GM23338 (cell line): ENCODE measurements around the gene AP1S2. TPM values are rescaled to one million over a fixed set of nuclear protein-coding genes. Genes with fewer than 3 reads are reported as not detected.
"Not testable (repeated sequence)": the region's sequence is repeated elsewhere in the genome, so short reads cannot be mapped to it uniquely, and the experiment has no call there.

Experiments used
- ATAC-seq: fragments of 200-7000 bp; cut with Tn5 transposase; 3 replicates; pipeline ENCODE4 v1.9.1; 2020
- DNase-seq: peaks from one replicate; pipeline ENCODE4 v3.0.0-alpha.2; 2015; ENCODE audit warnings: low spot score
- H2AFZ ChIP-seq: fragments of 200-600 bp; sonication (generic); 2 replicates; pipeline ENCODE4 v1.8.0; 2016; ENCODE audit warnings: antibody characterized with exemption, mild to moderate bottlenecking, moderate library complexity
- H3F3A ChIP-seq: fragments of 200-600 bp; sonication (generic); replicated peaks from 2 replicates; pipeline ENCODE4 v1.8.0; 2017; ENCODE audit warnings: antibody characterized with exemption, mixed run types, low read depth
- H3K27ac ChIP-seq: fragments of 200-600 bp; sonication (generic); 2 replicates; pipeline ENCODE4 v1.6.1; 2016; ENCODE audit warnings: low read depth
- H3K27me3 ChIP-seq: fragments of 200-600 bp; sonication (generic); 2 replicates; pipeline ENCODE4 v1.8.0; 2016; ENCODE audit warnings: mild to moderate bottlenecking, mixed run types, moderate library complexity; ENCODE audit not compliant: insufficient read depth
- H3K36me3 ChIP-seq: fragments of 200-600 bp; sonication (generic); 2 replicates; pipeline ENCODE4 v1.8.0; 2016; ENCODE audit warnings: mild to moderate bottlenecking; ENCODE audit not compliant: insufficient read depth
- H3K4me1 ChIP-seq: fragments of 200-600 bp; sonication (generic); 2 replicates; pipeline ENCODE4 v1.8.0; 2016; ENCODE audit warnings: mild to moderate bottlenecking, moderate library complexity; ENCODE audit not compliant: insufficient read depth
- H3K4me2 ChIP-seq: fragments of 200-600 bp; sonication (generic); 2 replicates; pipeline ENCODE4 v1.7.1; 2017; ENCODE audit warnings: mixed run types
- H3K4me3 ChIP-seq: fragments of 200-600 bp; sonication (generic); 2 replicates; pipeline ENCODE4 v1.6.1; 2016; ENCODE audit warnings: mixed run types
- H3K79me2 ChIP-seq: fragments of 200-600 bp; sonication (generic); replicated peaks from 2 replicates; pipeline ENCODE4 v1.8.0; 2017; ENCODE audit warnings: mild to moderate bottlenecking; ENCODE audit not compliant: insufficient read depth
- H3K9me2 ChIP-seq: fragments of 200-600 bp; sonication (generic); 2 replicates; pipeline ENCODE4 v1.8.0; 2017; ENCODE audit not compliant: insufficient read depth
- H4K20me1 ChIP-seq: fragments of 200-600 bp; sonication (generic); replicated peaks from 2 replicates; pipeline ENCODE4 v1.8.0; 2017; ENCODE audit warnings: mild to moderate bottlenecking; ENCODE audit not compliant: insufficient read depth
- H3K27ac Mint-ChIP-seq: 2 replicates; pipeline ENCODE4 v1.8.0; 2020; ENCODE audit warnings: inconsistent platforms, mild to moderate bottlenecking, moderate library complexity, mixed read lengths
- H3K27me3 Mint-ChIP-seq: 3 replicates; pipeline ENCODE4 v1.8.0; 2022; ENCODE audit warnings: low read depth, mild to moderate bottlenecking, moderate library complexity, mixed read lengths, inconsistent platforms; ENCODE audit not compliant: insufficient read depth, poor library complexity
- H3K36me3 Mint-ChIP-seq: 3 replicates; pipeline ENCODE4 v1.8.0; 2021; ENCODE audit warnings: low read depth, mild to moderate bottlenecking, inconsistent platforms, moderate library complexity, mixed read lengths
- H3K4me1 Mint-ChIP-seq: 3 replicates; pipeline ENCODE4 v1.8.0; 2020; ENCODE audit warnings: mild to moderate bottlenecking, inconsistent platforms, mixed read lengths
- H3K4me3 Mint-ChIP-seq: 3 replicates; pipeline ENCODE4 v1.8.0; 2021; ENCODE audit warnings: moderate library complexity, mild to moderate bottlenecking, inconsistent platforms, mixed read lengths
- H3K9me3 Mint-ChIP-seq: 3 replicates; pipeline ENCODE4 v1.8.0; 2020; ENCODE audit warnings: moderate library complexity, mild to moderate bottlenecking, inconsistent platforms, mixed read lengths
- EZH2 ChIP-seq: fragments of 200-600 bp; sonication (generic); IDR thresholded peaks from one replicate; pipeline ENCODE4 v1.8.0; 2017; ENCODE audit warnings: antibody characterized with exemption, mild to moderate bottlenecking, low read depth; ENCODE audit not compliant: unreplicated experiment
- EZH2phosphoT487 ChIP-seq: fragments of 200-600 bp; sonication (generic); IDR thresholded peaks from one replicate; pipeline ENCODE4 v1.8.1; 2018; ENCODE audit warnings: antibody characterized with exemption; ENCODE audit not compliant: unreplicated experiment
- JUNB ChIP-seq: IDR thresholded peaks from one replicate; pipeline ENCODE4 v1.6.1; 2016; ENCODE audit warnings: antibody characterized with exemption; ENCODE audit not compliant: unreplicated experiment
- NANOG ChIP-seq: IDR thresholded peaks from 2 replicates; pipeline ENCODE4 v1.6.1; 2016; ENCODE audit warnings: antibody characterized with exemption, borderline replicate concordance
- POLR2AphosphoS5 ChIP-seq: IDR thresholded peaks from 2 replicates; pipeline ENCODE4 v1.6.1; 2016; ENCODE audit warnings: antibody characterized with exemption, low read depth
- STAT1 ChIP-seq: IDR thresholded peaks from one replicate; pipeline ENCODE4 v1.6.1; 2016; ENCODE audit warnings: antibody characterized with exemption; ENCODE audit not compliant: unreplicated experiment
- ZNF114 ChIP-seq: fragments of 250-450 bp; sonication (Bioruptor Pico); IDR thresholded peaks from 2 replicates; pipeline ENCODE4 v1.5.0; 2020; ENCODE audit warnings: mild to moderate bottlenecking, moderate library complexity
- ZNF331 ChIP-seq: fragments of 250-450 bp; sonication (Bioruptor Pico); IDR thresholded peaks from 2 replicates; pipeline ENCODE4 v1.5.0; 2020; ENCODE audit warnings: low read depth, mild to moderate bottlenecking, moderate library complexity
- polyA plus RNA-seq: library from polyadenylated mRNA; unstranded; fragments of >200 nt; fragmentation: Nextera tagmentation; extraction: Ambion mirVana; gene quantifications from 2 replicates; pipeline ENCODE4 v1.2.1, GENCODE V29; 2016
- total RNA-seq: library from RNA; depleted of rRNA; stranded (reverse); fragments of >200 nt; shearing (Covaris generic); gene quantifications from 2 replicates; pipeline ENCODE4 v1.2.3, GENCODE V29; 2014
- TF ChIP-seq, protein P1 (sequence below): IDR thresholded peaks from one replicate; pipeline ENCODE4 v1.6.1; 2018; ENCODE audit warnings: antibody characterized with exemption; ENCODE audit not compliant: unreplicated experiment
- TF ChIP-seq, protein P2 (sequence below), 2 experiments: fragments of 200-600 bp in 1 of 2; sonication (generic) in 1 of 2; conservative IDR thresholded peaks; 2 replicates each; pipeline versions ENCODE4 v1.5.1 to v1.6.1; 2016 to 2017; ENCODE audit warnings: antibody characterized with exemption in 2 of 2, low read depth in 2 of 2, mild to moderate bottlenecking in 2 of 2, moderate library complexity in 1 of 2

The AP1S2 gene
- total and polyA plus RNA-seq, 2 experiments from 2014 or later: 160 to 251 TPM

DNA sequence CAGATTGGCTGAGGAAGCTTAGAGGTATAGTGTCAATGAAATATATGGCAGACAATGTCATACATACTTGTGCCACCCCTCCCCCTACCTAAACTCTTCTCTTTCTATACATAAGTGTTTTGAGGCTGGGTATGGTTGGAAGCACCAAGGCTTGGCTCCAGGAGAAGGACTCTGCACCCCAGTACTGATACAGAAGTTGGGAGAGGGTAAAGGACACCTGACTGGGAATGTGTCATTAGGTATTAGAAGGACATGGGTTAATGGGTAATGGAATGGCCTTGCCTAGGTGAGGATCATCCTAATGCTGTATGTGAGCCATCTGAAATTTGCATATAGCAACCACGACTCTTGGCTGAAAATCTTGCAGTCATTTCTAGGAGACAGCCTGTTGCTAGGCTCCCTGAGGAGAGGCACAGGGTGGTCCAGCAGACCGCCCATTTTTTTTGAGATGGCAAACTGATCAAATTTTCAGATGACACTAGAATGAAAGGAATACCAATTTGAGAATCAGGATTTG is 26.8 kb upstream of the AP1S2 start:
- no peaks in the 10 kb centered on the region for H3F3A ChIP-seq
- no peak overlapping the region for H3K4me2 ChIP-seq
- TF ChIP-seq, protein P1, sequence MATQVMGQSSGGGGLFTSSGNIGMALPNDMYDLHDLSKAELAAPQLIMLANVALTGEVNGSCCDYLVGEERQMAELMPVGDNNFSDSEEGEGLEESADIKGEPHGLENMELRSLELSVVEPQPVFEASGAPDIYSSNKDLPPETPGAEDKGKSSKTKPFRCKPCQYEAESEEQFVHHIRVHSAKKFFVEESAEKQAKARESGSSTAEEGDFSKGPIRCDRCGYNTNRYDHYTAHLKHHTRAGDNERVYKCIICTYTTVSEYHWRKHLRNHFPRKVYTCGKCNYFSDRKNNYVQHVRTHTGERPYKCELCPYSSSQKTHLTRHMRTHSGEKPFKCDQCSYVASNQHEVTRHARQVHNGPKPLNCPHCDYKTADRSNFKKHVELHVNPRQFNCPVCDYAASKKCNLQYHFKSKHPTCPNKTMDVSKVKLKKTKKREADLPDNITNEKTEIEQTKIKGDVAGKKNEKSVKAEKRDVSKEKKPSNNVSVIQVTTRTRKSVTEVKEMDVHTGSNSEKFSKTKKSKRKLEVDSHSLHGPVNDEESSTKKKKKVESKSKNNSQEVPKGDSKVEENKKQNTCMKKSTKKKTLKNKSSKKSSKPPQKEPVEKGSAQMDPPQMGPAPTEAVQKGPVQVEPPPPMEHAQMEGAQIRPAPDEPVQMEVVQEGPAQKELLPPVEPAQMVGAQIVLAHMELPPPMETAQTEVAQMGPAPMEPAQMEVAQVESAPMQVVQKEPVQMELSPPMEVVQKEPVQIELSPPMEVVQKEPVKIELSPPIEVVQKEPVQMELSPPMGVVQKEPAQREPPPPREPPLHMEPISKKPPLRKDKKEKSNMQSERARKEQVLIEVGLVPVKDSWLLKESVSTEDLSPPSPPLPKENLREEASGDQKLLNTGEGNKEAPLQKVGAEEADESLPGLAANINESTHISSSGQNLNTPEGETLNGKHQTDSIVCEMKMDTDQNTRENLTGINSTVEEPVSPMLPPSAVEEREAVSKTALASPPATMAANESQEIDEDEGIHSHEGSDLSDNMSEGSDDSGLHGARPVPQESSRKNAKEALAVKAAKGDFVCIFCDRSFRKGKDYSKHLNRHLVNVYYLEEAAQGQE: no peak
- TF ChIP-seq POLR2AphosphoS5 (no peak), ZNF114 (CRISPR knock-in tag) (no peak), EZH2 (no peak), NANOG (no peak), EZH2phosphoT487 (no peak)
- H2AFZ ChIP-seq: no peak overlapping the region
- H3K79me2 ChIP-seq: no peaks in the 10 kb centered on the region
- no peak overlapping the region for H3K4me3 Mint-ChIP-seq
- no peak overlapping the region for H3K27ac Mint-ChIP-seq
- ATAC-seq (no peak), DNase-seq (no peak)
- no peak overlapping the region for H3K4me3 ChIP-seq
- no peaks in the 10 kb centered on the region for H3K36me3 ChIP-seq
- H3K9me2 ChIP-seq: no peaks in the 10 kb centered on the region
- H3K36me3 Mint-ChIP-seq: peaks cover 7% of the 10 kb centered on the region; the same call in 2 of the 3 replicates
- H3K27me3 Mint-ChIP-seq: peaks cover 5% of the 10 kb centered on the region
- H3K4me1 ChIP-seq: peaks cover 5% of the 10 kb centered on the region; the same call in 1 of the 2 replicates
- no peak overlapping the region for H3K27ac ChIP-seq
- peaks cover 12% of the 10 kb centered on the region for H3K9me3 Mint-ChIP-seq
- H3K4me1 Mint-ChIP-seq: peaks cover 3% of the 10 kb centered on the region; the same call in 2 of the 3 replicates
- H4K20me1 ChIP-seq: no peaks in the 10 kb centered on the region
- no peaks in the 10 kb centered on the region for H3K27me3 ChIP-seq

DNA sequence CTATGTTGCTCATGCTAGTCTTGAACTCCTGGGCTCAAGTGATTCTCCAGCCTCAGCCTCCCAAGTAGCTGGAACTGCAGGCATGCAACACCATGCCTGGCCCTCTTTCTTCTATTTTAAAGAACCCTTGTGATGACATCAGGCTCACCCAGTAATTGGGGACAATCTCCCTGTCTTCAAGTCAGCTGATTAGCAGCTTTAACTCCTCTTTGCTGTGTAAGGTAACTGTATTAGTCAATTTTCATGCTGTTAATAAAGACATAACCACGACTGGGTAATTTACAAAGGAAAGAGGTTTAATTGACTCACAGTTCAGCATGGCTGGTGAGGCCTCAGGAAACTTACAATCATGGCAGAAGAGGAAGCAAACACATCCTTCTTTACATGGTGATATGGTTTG is 23.3 kb upstream of the AP1S2 start:
- H3K4me2 ChIP-seq, H3K27ac Mint-ChIP-seq, H3K4me3 Mint-ChIP-seq, H3K27me3 ChIP-seq, H2AFZ ChIP-seq, H3K4me1 ChIP-seq, H3K27ac ChIP-seq, H3K4me3 ChIP-seq, H3K4me1 Mint-ChIP-seq, H3K36me3 Mint-ChIP-seq, H3K36me3 ChIP-seq, H3F3A ChIP-seq, ATAC-seq, H3K27me3 Mint-ChIP-seq, DNase-seq, H3K79me2 ChIP-seq, H4K20me1 ChIP-seq, H3K9me2 ChIP-seq: not testable (repeated sequence)
- H3K9me3 Mint-ChIP-seq: peaks cover 12% of the 10 kb centered on the region

DNA sequence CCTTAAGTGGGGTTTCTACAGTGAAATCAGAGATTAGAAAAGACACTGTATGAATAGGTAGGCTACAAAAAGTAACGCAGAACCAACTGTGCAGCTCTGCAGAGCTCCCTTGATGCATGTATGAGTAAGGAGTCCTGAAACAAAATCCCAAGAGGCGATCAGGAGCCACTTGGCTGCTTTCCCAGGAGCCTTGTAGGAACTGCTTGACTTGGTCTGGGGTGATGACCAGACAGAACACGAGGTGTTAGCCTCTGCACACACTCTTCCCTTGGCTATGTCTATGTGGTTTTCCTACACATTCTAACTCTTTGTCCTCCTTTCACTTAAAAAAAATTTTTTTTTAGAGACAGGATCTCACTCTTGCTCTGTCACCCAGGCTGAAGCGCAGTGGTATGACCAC is 22.8 kb upstream of the AP1S2 start:
- H3K27me3 Mint-ChIP-seq: peaks cover 3% of the 10 kb centered on the region
- ATAC-seq (no peak), DNase-seq (no peak)
- Histone ChIP-seq H3K27me3 (no peaks in the 10 kb centered on the region), H3K9me2 (no peaks in the 10 kb centered on the region), H3F3A (no peaks in the 10 kb centered on the region), H3K4me2 (no peak overlapping the region), H4K20me1 (no peaks in the 10 kb centered on the region), H3K4me3 (no peak overlapping the region), H3K27ac (no peak overlapping the region), H3K4me1 (peaks cover 5% of the 10 kb centered on the region; the same call in 1 of the 2 replicates), H3K79me2 (no peaks in the 10 kb centered on the region), H3K36me3 (no peaks in the 10 kb centered on the region), H2AFZ (no peak overlapping the region)
- H3K27ac Mint-ChIP-seq: no peak overlapping the region
- H3K4me3 Mint-ChIP-seq: no peak overlapping the region
- peaks cover 7% of the 10 kb centered on the region; the same call in 2 of the 3 replicates for H3K36me3 Mint-ChIP-seq
- peaks cover 12% of the 10 kb centered on the region for H3K9me3 Mint-ChIP-seq
- no peaks in the 10 kb centered on the region for H3K4me1 Mint-ChIP-seq
- TF ChIP-seq JUNB: no peak
- TF ChIP-seq EZH2phosphoT487: no peak
- TF ChIP-seq, protein P2, sequence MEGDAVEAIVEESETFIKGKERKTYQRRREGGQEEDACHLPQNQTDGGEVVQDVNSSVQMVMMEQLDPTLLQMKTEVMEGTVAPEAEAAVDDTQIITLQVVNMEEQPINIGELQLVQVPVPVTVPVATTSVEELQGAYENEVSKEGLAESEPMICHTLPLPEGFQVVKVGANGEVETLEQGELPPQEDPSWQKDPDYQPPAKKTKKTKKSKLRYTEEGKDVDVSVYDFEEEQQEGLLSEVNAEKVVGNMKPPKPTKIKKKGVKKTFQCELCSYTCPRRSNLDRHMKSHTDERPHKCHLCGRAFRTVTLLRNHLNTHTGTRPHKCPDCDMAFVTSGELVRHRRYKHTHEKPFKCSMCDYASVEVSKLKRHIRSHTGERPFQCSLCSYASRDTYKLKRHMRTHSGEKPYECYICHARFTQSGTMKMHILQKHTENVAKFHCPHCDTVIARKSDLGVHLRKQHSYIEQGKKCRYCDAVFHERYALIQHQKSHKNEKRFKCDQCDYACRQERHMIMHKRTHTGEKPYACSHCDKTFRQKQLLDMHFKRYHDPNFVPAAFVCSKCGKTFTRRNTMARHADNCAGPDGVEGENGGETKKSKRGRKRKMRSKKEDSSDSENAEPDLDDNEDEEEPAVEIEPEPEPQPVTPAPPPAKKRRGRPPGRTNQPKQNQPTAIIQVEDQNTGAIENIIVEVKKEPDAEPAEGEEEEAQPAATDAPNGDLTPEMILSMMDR (conservative IDR thresholded peaks at IDR 0.05; ENCODE audit: low read depth in 2 of 2): no peak
- TF ChIP-seq STAT1: no peak
- no peak for TF ChIP-seq EZH2
- TF ChIP-seq NANOG: no peak
- TF ChIP-seq ZNF331 (CRISPR knock-in tag): no peak
- TF ChIP-seq, protein P1: no peak
